Posterior cingulate gyrus (tissue), 11 donors: ENCODE measurements around the gene PTGES3.
"Not testable (repeated sequence)": the region's sequence is repeated elsewhere in the genome, so short reads cannot be mapped to it uniquely, and the experiment has no call there.

ENCODE experiments used
- DNase-seq, 10 donors: peaks; one replicate each; pipeline versions ENCODE4 v3.0.0 to v3.0.0-alpha.2; 2020 to 2021; ENCODE audit warnings: mixed read lengths in 3 of 10
- intact Hi-C: fragments of 100-400 bp; cut with DNase I; formaldehyde crosslinking; loops from one replicate; pipeline ENCODE4 v1.15.1; 2023

The PTGES3 gene

DNA sequence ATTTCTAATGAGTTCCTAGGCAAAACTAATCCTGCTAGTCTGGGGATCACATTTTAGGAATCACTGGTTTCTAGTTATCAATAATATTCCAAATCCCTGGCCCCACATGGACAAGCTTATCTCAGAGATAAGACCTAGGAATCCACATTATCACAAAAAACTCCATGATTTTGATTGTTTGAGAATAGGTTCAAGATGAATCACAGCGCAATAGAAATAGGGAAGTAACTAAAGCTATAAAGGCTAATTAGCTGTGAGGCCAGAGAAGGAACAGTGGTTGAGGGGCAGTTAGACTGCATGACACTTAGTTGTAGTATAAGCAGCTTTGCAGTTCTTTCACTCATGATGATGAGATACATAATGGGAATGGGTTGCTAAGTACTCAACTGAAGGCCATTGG lies 29.2 kb downstream of the PTGES3 start:
- no peak for DNase-seq
- intact Hi-C loops, result no loop called here

DNA sequence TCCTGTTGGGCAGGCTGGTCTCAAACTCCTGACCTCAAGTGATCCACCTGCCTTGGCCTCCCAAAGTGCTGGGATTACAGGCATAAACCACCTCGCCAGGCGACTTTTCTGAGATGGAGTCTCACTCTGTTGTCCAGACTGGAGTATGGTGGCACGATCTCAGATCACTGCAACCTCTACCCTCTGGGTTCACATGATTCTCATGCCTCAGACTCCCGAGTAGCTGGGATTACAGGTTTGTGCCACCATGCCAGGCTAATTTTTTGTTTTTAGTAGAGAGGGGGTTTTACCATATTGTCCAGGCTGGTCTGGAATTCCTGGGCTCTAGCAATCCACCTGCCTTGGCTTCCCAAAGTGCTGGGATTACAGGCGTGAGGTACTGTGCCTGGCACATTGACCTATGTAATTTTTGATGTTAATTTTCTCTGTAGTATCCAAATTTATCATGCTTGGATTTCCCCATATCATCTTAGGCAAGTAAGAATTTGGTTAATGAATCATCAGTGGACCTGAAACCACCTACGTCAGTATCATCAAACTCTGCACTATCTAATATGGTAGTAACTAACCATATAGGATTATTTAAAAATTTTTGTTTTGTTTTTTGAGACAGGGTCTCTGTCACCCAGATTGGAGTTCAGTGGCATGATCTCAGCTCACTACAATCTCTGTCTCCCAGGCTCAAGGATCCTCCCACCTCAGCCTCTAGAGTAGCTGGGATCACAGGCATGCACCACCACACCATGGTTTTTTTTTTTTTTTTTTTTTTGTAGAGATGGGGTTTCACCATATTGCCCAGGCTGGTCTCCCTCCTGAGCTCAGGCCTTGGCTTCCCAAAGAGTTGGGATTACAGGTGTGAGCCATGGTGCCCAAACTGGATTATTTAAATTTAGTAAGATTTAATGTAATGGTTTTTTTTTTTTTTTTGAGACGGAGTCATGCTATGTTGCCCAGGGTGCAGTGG lies 30.4 kb downstream of the PTGES3 start:
- intact Hi-C loops, result no loop called here
- no peak for DNase-seq

DNA sequence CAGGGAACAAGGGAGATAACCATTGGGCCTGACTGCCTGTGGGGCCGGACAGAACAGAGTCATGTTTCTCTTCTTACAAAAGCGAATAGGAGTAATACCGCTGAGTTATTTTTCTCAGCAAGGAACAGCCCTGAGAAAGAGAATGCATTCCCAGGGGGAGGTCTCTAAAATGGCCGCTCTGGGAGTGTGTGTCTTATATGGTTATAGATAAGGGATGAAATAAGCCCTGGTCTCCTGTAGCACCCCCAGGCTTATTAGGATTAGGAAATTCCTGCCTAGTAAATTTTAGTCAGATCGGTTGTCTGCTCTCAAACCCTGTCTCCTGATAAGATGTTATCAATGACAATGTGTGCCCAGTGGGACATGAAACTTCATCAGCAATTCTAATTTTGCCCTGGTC lies 34.3 kb downstream of the PTGES3 start:
- DNase-seq, intact Hi-C loops: not testable (repeated sequence)

DNA sequence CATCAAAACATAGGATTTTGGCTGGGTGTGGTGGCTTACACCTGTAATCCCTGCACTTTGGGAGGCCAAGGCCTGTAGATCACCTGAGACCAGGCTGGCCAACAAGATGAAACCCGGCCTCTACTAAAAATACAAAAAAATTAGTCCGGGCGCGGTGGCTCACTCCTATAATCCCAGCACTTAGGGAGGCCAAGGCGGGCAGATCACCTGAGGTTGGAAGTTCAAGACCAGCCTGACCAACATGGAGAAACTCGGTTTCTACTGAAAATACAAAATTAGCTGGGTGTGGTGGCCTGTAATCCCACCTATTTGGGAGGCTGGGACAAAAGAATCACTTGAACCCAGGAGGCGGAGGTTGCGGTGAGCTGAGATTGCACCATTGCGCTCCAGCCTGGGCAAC lies 40.1 kb downstream of the PTGES3 start:
- intact Hi-C loops, result not testable (repeated sequence)

DNA sequence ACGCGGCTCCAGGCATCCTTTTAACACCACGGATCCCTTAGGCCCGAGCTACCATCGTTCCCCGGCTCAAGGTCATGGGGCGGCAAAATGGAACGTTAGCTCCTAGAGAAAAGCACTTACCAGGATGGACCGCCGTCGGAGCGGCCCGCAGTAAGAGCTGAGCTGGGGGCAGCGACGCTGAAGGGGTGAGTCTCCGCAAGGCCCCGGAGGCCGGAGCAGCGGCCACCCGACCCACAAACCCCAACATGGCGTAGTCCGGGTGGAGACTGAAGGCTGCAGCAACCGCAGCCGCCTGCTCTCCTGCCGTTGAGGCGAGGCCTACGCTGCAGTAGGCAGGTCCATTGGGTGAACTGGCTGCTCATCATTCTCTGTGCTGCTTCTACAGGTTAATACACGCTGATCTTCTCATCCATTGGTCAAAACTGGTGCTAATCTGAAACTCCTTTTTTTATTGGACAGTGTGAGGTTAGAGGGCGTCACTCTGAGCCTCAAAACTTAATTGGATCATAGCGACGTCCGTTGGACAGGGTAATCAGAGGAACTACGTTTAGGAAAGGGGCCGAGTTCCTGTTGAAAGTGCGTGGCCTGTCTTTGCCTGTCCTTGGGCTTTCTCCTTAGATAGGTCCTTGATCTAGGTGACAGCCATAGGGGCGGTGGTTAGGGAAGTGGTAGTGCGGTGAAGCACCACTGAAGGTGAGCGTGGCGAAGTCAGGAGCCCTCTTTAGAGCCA lies 42.2 kb downstream of the PTGES3 start, which contains the start of gene ATP5F1B:
ATP5F1B (minus strand) TSS at position 268 of the 730 bp plus-strand sequence; CDS start at position 247, 21 bp downstream.
- peak; percentile 90 to 99 (median 93) for DNase-seq
- intact Hi-C loops, result no loop called here

More for the DNA sequence above, 40.1 kb downstream of the PTGES3 start:
- DNase-seq, result not testable (repeated sequence)

DNA sequence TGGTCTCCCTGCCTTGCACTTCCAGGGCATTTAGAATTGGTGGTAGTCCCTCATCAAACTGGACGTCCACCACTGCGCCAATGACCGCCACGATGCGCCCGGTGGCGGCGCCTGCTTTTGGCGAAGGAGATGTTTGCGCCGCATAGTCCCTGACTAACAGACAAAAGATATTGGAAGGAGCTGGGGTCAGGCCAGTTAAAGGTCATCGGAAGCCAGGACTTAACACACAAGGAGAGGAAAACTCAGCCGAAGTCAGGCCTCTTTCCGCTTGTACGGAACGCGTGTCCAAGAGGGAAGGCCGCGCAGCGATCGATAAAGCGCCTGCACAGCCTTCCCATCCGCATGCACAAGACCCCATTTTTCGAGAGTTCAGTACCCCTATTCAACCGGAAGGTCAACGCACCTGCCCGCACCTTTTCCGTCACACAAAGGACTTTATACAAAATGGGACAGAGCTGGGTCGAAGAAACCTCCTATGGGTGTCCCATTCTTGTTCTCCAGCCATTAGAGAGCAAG lies 42.8 kb downstream of the PTGES3 start:
- peak in 5 of 10 donors; percentile 15 to 87 (median 29) for DNase-seq
- intact Hi-C loops, result no loop called here

DNA sequence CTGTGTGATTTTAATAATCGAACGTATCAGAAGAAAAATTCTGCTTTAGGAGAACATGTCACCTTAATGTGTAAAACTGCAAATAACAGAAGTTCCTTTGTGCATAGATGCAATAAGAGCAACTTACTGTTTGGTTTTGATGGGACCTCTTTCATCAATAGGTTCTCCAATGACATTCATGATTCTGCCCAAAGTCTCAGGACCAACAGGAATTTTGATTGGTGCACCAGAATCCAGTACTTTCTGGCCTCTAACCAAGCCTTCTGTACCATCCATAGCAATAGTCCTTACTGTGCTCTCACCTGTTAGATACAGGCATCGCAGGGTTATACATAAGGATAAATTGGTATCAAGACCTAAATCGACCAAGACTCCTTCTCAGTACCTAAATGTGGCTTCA lies 43.4 kb downstream of the PTGES3 start:
- no peak for DNase-seq
- intact Hi-C loops, result no loop called here

DNA sequence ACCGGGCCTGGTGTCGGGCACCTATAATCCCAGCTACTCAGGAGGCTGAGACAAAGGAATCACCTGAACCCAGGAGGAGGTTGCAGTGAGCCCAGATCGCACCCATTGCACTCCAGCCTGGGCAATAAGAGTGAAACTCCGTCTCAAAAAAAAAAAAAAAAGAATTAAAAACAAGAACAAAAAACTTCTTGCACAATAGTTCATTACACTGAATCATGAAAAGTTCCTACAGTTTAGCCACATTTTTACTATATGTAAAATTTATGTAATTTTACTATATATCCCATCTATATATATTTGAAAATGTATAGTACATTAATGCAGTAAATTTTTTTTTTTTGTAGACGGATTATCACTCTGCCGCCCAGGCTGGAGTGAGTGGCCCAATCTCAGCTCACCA lies 46.9 kb downstream of the PTGES3 start:
- no peak for DNase-seq
- intact Hi-C loops, result no loop called here

DNA sequence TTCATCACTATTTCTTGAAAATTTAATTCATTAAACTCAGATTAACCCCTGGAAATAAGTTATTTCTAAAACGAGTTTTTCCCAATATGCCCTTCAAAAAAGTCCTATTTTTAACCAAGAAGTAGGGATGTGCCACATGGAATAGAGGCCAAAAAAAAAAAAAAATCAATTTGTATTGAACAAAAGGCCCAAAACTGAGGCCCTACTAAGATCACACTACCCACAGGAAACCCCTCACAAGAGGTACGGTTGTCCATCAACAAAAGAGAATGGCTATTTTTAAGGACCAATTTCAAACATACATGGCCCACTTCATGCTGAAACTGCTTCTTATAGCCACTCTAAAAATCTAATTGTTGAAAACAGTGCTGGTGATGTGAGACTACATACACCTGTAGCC lies 50.5 kb downstream of the PTGES3 start:
- intact Hi-C loops, result loop anchor here (2.0 kb wide), 2 partner anchors 51 to 125 kb away; partner anchors contain the start of gene PTGES3
- no peak for DNase-seq

DNA sequence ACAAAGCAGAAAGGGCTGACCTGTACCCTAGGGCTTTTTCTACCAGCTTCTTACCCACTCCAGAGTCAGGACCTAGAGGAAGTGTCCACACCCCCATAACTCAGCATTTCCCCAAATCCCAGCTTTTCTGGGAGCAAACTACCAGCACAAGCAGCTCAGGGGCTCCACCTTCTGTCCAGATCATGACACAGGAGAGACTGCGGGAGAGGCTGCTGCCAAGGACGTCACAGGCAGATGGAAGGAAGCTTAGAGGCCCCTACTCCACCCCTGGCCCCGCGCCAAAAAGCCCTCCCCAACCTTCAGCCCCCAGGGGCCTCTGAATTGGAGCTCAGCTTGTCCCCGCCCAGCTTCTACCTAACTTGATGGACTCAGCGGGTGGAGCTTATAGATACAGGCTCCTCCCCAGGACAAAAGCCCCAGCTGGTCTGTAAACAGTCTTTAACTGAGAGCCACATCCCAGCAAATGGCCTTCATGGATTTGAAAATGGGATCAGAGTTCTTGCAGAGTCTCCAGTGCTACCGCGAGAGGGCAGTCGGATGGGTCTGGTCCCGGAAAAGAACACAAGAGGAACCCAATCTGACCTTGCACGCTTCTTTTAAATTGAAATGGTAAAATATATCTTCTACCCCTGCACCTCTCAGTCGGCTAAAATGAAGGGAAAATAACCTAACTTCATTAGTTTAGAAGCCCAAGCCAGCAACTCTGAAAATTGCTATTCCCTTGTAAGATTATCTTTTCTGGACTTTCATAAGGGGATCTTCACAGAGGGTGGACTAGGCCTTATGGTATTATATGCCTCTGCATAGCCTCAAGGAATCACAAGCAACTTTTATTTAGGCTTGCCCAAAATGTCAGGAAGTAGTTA lies 51.2 kb downstream of the PTGES3 start:
- peak; percentile 87 to 99 (median 95) for DNase-seq
- intact Hi-C loops, result loop anchor here (2.0 kb wide), 2 partner anchors 52 to 124 kb away; partner anchors contain the start of gene PTGES3

DNA sequence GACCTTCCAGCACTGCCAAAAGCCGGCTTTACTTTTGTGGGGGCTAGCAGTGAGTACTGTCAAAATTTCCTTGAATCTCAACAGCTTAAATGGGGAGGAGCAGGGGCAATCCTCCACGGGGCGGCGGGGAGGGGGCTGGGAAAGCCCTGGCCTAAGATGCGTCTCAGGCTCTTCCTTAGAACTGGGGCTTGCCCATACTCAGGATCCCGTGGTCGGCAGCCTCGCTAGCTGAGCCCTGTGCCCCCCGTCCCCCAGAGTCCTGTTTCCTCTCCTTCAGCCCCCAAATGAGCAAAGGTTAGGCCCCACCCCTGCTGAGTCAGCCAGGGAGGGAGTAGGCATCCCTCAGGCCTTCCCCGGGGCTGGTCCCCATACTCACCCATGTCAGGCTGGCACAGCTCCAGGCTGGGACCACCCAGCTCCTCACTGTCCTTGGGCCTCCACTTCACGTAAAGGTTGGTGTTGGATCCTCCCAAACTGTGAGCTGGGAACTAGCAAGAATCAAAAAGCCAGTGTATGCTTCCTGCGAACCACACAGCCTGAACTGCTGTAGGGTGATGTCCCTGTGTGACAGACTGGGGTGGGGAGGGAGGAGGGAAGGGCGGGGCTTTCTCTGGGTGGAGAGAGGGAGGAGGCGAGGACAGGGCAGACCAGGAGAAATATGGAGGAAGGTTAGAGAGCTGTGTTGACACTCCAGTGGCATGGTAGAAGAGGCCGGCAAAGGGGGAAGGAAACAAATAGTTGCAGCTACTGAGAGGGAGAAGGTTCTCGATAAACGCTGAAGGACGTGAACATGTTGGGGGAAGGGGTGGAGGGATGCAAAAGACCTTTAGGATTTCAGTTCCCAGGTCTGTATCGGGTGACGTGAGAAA lies 52.0 kb downstream of the PTGES3 start:
- intact Hi-C loops, result loop anchor here (2.0 kb wide), 2 partner anchors 53 to 123 kb away; partner anchors contain the start of gene PTGES3
- DNase-seq, result peak; percentile 57 to 94 (median 75)

DNA sequence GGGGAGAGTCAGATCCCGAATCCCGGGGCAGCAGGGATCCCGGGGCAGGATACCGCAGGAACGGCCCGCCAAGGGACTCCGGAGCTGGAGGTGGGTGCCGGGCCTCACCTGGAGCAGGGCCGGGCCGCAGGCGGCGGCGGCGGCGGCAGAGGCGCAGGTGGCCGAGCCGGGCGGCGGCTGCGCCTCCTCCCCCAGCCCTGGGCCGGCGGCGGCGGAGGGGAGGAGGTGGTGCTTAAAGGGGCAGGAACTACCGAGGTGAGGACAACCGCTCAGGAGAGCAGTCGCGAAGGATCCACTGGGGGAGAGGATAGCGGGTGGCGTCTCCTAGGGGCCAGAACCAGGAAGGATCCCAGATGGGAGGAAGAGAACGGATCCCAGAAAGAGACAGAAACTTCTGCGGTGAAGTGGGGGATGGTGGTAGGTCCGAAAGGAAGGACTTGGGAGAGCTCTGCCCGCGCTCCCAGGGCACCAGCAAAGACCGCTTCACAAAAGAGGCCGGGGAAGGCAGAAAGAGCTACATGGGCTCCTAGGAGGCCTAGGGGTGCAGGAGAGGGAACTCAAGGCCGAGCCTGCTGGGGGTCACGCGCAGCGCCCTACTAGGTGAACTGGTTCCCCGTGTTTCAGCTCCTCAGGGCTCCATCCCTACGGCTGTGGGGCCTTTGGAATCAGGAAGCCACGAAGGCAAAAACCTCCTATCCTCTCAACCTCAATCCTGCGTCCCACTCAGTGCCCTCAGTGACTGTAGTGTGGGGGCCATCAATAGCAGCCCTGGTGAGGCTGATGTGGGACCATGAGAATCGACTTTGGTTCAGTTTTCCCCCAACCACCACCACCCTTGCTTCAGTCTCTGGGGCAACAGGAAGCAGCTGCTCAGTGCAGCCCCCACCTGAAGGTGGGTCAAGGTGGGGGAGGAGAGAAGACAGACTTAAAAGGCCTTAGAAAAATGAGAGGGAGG lies 53.0 kb downstream of the PTGES3 start:
- peak; percentile 50 to 96 (median 72) for DNase-seq
- intact Hi-C loops, result loop anchor here (5.0 kb wide), 1 partner anchor 63 kb away; no protein-coding TSS in a partner anchor

DNA sequence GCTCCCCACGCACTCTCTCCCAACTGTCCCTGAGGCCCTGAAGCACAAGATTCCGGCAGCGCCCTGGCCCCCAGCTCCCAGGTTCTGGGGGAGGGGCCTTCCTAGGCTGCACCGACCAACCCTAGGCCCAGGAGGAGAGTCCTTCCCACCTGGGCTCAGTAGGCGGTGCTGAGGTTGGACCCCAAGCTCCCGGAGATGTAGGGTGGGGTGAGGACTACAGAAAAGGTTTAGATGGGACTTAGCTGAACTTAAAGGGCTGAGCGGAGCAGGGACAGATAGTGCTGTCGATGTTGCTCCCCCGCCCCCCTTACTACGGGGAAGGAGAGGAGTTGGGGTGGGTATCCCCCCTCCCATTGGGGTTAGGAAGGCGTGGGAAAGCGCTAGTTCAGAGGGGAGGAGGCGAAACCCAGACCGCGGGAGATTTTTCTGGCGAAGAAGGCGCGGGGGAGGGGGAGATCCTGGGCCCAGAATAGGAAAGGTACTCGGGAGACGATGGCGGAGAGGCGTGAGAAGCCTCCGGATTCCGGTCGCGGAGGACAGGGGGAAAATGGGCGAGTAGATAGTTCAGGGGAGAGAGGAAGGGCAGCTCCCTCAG lies 53.7 kb downstream of the PTGES3 start:
- DNase-seq, result peak in 1 of 10 donors; percentile 6
- intact Hi-C loops, result loop anchor here (5.0 kb wide), 1 partner anchor 62 kb away; no protein-coding TSS in a partner anchor

DNA sequence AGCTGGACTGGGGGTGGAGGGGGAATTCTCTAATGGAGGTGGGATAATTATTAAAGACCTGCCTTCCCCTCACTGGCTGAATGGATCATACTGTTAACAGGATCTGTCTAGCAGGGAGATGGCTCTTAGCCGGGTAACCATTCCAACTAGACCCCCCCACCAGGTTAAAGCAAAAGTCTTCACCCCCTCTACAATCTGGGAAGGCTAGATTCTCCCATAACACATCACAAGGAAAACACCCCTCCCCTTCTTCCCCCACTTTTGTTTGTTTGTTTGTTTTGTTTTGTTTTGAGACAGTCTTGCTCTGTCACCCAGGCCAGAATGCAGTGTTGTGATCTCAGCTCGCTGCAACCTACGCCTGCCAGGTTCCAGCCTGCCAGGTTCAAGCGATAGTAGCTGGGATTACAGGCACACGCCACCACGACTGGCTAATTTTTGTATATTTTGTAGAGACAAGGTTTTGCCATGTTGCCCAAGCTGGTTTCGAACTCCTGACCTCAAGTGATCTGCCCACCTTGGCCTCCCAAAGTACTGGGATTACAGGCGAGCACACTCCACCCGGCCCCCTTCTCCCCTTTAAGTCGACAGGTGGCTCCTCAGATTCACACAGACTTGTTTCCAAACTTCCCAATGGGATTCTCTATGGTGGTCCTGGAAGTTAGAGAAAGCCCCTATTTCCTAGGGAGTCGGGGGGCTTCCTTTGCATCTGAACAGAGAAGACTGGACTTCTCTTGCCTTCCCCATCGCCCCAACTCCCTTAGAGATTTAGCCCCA lies 54.4 kb downstream of the PTGES3 start:
- DNase-seq, result no peak
- intact Hi-C loops, result loop anchor here (5.0 kb wide), 1 partner anchor 61 kb away; no protein-coding TSS in a partner anchor

DNA sequence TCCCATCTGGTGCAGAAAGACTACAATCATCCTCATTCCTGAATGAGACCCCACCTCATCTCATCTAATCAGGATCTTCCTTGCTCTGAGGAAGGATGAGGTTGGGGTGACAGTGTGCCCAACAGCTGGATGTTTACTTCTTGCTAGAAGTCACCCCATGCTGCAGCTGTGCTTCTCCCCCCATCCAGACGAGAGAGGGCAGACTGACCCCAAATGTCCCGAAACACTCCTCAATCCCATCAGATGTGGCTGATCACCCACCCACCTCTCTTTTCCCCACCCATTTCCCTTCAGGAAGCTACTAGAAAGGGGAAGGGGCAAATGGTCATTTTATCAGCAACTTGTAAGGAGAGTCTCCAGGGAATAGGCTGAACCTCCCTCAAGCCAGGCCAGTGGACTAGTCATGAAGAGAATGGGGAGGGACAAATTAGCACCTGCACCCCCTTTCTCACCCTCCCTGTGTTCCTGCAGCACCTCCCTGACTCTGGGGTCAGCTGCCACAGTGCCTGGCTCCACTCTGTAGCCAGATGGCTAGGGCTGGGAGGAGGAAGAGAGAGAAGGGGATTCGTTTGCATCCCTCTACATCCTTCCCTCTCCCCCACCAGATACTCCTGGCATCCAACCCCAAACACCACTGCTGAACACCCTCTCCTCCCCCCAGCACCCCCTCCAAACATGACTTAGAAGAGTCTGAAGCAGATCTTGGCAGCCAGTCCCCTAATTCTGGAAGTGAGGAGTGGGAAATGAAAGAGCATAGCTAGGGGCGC lies 55.2 kb downstream of the PTGES3 start:
- intact Hi-C loops, result loop anchor here (5.0 kb wide), 1 partner anchor 61 kb away; no protein-coding TSS in a partner anchor
- DNase-seq, result no peak
